ENCODE data around the gene PSENEN.

- TF ChIP-seq PATZ1 (CRISPR knock-in tag; IDR thresholded peaks at IDR 0.05; ENCODE audit: borderline replicate concordance) (no peak), OSR1 (CRISPR knock-in tag; IDR thresholded peaks at IDR 0.05) (no peak), CSRNP3 (CRISPR knock-in tag; IDR thresholded peaks at IDR 0.05) (no peak), TOX (CRISPR knock-in tag; IDR thresholded peaks at IDR 0.05; ENCODE audit: borderline replicate concordance) (no peak), RARB (CRISPR knock-in tag; IDR thresholded peaks at IDR 0.05) (no peak), ZFP3 (CRISPR knock-in tag; IDR thresholded peaks at IDR 0.05) (no peak), SNAI2 (CRISPR knock-in tag; IDR thresholded peaks at IDR 0.05) (no peak), GLIS3 (CRISPR knock-in tag; IDR thresholded peaks at IDR 0.05) (no peak), ARNTL (CRISPR knock-in tag; IDR thresholded peaks at IDR 0.05; ENCODE audit: borderline replicate concordance, low read depth) (no peak), ZNF70 (CRISPR knock-in tag; IDR thresholded peaks at IDR 0.05) (no peak), POU6F1 (CRISPR knock-in tag; IDR thresholded peaks at IDR 0.05; ENCODE audit: borderline replicate concordance, low read depth) (no peak)
Measured at GRCh38 chr19:35719402-35720162, 25.9 kb upstream of the PSENEN start.

All from SK-N-SH treated with all-trans-retinoic acid at 6 μM for 48 hours (cell line).